Measurements from ENCODE around the gene DCC. TPM values are rescaled to one million over a fixed set of nuclear protein-coding genes. Genes with fewer than 3 reads are reported as not detected.

Gene DCC
- total and polyA plus RNA-seq, 2 of the 8 experiments (the other 6 are each of a cell fraction or from before 2014, with no cell fraction given): 0.14 to 1.4 TPM

DNA sequence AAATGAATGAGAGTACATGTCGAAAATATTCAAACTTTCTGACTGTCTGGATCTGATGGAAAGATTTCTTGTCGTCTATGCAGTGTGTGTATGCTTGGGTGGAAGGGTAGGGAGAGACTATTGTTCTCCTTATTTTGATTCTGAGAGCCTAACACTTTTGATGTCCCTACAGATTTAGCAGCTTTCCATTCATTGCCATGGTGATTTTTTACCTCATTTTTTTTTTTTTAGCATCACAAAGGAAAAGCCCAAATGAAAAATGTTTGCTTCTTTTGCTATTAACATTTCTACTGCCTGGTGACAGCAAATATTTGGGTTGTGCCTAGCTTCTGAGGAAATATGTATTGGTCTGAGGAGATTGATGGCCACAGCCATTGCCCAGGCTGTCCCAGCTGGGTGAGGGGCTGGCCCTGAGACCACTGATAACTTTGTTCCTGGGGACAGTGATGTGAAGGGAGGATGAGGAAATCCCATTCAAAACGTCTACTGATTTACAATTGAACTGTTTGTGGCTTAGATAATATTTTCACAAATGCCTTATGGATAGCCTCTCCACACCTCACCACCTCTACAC is 558.6 kb downstream of the DCC start:
- H2BK15ac ChIP-seq (ENCODE audit: low read length): no peak overlapping the region
- H2BK20ac ChIP-seq (ENCODE audit: low read length): no peak overlapping the region
- no peak overlapping the region for H2BK120ac ChIP-seq (replicated peaks; ENCODE audit: low read depth, low read length)
- H2AFZ ChIP-seq (ENCODE audit: low read length): no peak overlapping the region
- WGBS, 2 experiments (ENCODE audit: extremely low coverage in 1 of 2, insufficient coverage in 1 of 2, insufficient read length in 1 of 2, insufficient replicate concordance in 2 of 2, low coverage in 1 of 2, low lambda C conversion rate in 2 of 2, missing lambda C conversion rate in 1 of 2): 84% methylated on average over 3 of the region's 3 CpGs; no CpG with 5 or more reads in 1 of the 2 experiments
- H3K14ac ChIP-seq (ENCODE audit: insufficient read length): no peak overlapping the region
- no peak overlapping the region for H4K8ac ChIP-seq (ENCODE audit: extremely low read depth, insufficient read depth, low read length)
- no peaks in the 10 kb centered on the region for H3K79me1 ChIP-seq (ENCODE audit: low read depth, low read length)
- H3K9me3 ChIP-seq (ENCODE audit: insufficient read depth in 2 of 2, low read depth in 1 of 2, low read length in 1 of 2): no peaks in the 10 kb centered on the region
- no peak overlapping the region for H2AK5ac ChIP-seq (ENCODE audit: low read depth, low read length)
- no peak overlapping the region for H2BK5ac ChIP-seq (ENCODE audit: low read depth, low read length)
- H3K4me1 ChIP-seq (replicated peaks in 1 of 4; ENCODE audit: control insufficient read depth in 3 of 4, insufficient read depth in 4 of 4, low read length in 3 of 4): no peaks in the 10 kb centered on the region
- no peak overlapping the region for H3K4me3 ChIP-seq (ENCODE audit: extremely low read depth in 1 of 4, insufficient read depth in 2 of 4, low read depth in 3 of 4, low read length in 4 of 4)
- H3K56ac ChIP-seq (replicated peaks; ENCODE audit: insufficient read length, low read depth, low read length): no peak overlapping the region
- H3K79me2 ChIP-seq (ENCODE audit: control insufficient read depth in 1 of 2, insufficient read depth in 2 of 2, low read length in 2 of 2): no peaks in the 10 kb centered on the region
- H4K91ac ChIP-seq (replicated peaks; ENCODE audit: insufficient read length, low read length): no peak overlapping the region
- no peak overlapping the region for H3K4ac ChIP-seq (replicated peaks; ENCODE audit: insufficient read length, low read depth, low read length)
- H4K5ac ChIP-seq (ENCODE audit: insufficient read length, low read depth, low read length): no peak overlapping the region
- H3K27ac ChIP-seq (ENCODE audit: low read depth, low read length): no peak overlapping the region
- no peak for FAIRE-seq
- no peak overlapping the region for H3K9ac ChIP-seq (replicated peaks in 1 of 4; ENCODE audit: extremely low read depth in 1 of 4, low read depth in 3 of 4, low read length in 3 of 4)
- ChIA-PET CTCF (ENCODE audit: partially characterized antibody) (interaction anchor here (0.6 to 2.1 kb wide), 5 partner anchors 9 to 893 kb away, joined by 3 to 7 read pairs (median 3); no protein-coding TSS in a partner anchor), POLR2A (ENCODE audit: partially characterized antibody) (no interaction called here)
- no peak for DNase-seq (ENCODE audit: low read depth in 1 of 2, low spot score in 2 of 2)
- no peaks in the 10 kb centered on the region for H3K27me3 ChIP-seq (replicated peaks in 1 of 4; ENCODE audit: control insufficient read depth in 3 of 4, extremely low read depth in 1 of 4, insufficient read depth in 3 of 4, low read length in 3 of 4)
- no peak overlapping the region for H3K18ac ChIP-seq (ENCODE audit: extremely low read depth, low read length)
- H3K4me2 ChIP-seq (ENCODE audit: insufficient read depth in 1 of 2, low read depth in 2 of 2, low read length in 2 of 2): no peak overlapping the region
- H4K20me1 ChIP-seq (replicated peaks in 1 of 2; ENCODE audit: control insufficient read depth in 1 of 2, insufficient read depth in 2 of 2, low read length in 2 of 2): no peaks in the 10 kb centered on the region
- no peaks in the 10 kb centered on the region for H3K23me2 ChIP-seq (ENCODE audit: low read depth, low read length)
- no peak overlapping the region for H3K23ac ChIP-seq (ENCODE audit: insufficient read length)
- H3K36me3 ChIP-seq (ENCODE audit: control insufficient read depth in 2 of 4, insufficient read depth in 4 of 4, low read length in 3 of 4): no peaks in the 10 kb centered on the region
- no peak overlapping the region for H2BK12ac ChIP-seq (ENCODE audit: low read depth, low read length)
- TF ChIP-seq SUZ12 (IDR thresholded peaks at IDR 0.05; ENCODE audit: low read length) (no peak), TBP (IDR thresholded peaks at IDR 0.05; ENCODE audit: low read depth, low read length) (no peak), JUN (IDR thresholded peaks at IDR 0.05; ENCODE audit: low read depth, low read length) (no peak), EZH2 (IDR thresholded peaks at IDR 0.05; ENCODE audit: low read depth, low read length, severe bottlenecking) (no peak), KDM4A (IDR thresholded peaks at IDR 0.05; ENCODE audit: low read depth, low read length, severe bottlenecking) (no peak), CBX8 (IDR thresholded peaks at IDR 0.05; ENCODE audit: borderline replicate concordance, low read depth, low read length) (no peak), CBX5 (IDR thresholded peaks at IDR 0.05; ENCODE audit: low read depth, low read length) (no peak), NRF1 (IDR thresholded peaks at IDR 0.05; ENCODE audit: low read depth, low read length) (no peak), ASH2L (IDR thresholded peaks at IDR 0.05; ENCODE audit: low read length) (no peak), RXRA (IDR thresholded peaks at IDR 0.05; ENCODE audit: insufficient read depth, low read depth, low read length) (no peak), SP2 (IDR thresholded peaks at IDR 0.05; ENCODE audit: low read length) (no peak)
- TF ChIP-seq, protein P1, sequence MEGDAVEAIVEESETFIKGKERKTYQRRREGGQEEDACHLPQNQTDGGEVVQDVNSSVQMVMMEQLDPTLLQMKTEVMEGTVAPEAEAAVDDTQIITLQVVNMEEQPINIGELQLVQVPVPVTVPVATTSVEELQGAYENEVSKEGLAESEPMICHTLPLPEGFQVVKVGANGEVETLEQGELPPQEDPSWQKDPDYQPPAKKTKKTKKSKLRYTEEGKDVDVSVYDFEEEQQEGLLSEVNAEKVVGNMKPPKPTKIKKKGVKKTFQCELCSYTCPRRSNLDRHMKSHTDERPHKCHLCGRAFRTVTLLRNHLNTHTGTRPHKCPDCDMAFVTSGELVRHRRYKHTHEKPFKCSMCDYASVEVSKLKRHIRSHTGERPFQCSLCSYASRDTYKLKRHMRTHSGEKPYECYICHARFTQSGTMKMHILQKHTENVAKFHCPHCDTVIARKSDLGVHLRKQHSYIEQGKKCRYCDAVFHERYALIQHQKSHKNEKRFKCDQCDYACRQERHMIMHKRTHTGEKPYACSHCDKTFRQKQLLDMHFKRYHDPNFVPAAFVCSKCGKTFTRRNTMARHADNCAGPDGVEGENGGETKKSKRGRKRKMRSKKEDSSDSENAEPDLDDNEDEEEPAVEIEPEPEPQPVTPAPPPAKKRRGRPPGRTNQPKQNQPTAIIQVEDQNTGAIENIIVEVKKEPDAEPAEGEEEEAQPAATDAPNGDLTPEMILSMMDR (IDR thresholded peaks at IDR 0.05; ENCODE audit: control extremely low read depth in 1 of 3, insufficient read depth in 1 of 3, low read depth in 1 of 3, low read length in 3 of 3): no peak

All from H1 (cell line).